GM12874 (cell line): ENCODE measurements around the gene SARNP.

Experiments
- TF ChIP-seq, protein P1 (sequence below): IDR thresholded peaks from 2 replicates; pipeline ENCODE4 v1.5.1; 2011; ENCODE audit warnings: low read depth, mild to moderate bottlenecking, control low read depth, low read length, moderate library complexity; ENCODE audit not compliant: insufficient read depth

Gene SARNP

DNA sequence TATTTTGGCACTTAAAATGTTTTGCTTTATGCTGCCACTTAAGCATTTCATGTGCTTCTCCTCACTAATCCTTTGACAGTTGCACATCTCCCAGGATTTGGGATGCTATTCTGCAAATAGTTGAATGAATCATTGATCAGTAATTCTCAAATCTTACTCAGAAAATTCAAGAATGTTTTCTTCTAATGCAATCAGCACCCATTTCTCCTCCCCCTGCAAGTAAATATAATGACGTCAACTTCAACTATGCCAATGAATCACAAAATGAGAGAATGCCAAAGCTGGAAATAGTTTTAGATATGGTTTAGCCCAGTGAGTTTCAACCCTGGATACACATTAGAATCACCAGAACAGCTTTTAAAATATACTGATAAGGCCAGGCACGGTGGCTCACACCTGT lies 103.8 kb downstream of the SARNP start:
- TF ChIP-seq, protein P1, sequence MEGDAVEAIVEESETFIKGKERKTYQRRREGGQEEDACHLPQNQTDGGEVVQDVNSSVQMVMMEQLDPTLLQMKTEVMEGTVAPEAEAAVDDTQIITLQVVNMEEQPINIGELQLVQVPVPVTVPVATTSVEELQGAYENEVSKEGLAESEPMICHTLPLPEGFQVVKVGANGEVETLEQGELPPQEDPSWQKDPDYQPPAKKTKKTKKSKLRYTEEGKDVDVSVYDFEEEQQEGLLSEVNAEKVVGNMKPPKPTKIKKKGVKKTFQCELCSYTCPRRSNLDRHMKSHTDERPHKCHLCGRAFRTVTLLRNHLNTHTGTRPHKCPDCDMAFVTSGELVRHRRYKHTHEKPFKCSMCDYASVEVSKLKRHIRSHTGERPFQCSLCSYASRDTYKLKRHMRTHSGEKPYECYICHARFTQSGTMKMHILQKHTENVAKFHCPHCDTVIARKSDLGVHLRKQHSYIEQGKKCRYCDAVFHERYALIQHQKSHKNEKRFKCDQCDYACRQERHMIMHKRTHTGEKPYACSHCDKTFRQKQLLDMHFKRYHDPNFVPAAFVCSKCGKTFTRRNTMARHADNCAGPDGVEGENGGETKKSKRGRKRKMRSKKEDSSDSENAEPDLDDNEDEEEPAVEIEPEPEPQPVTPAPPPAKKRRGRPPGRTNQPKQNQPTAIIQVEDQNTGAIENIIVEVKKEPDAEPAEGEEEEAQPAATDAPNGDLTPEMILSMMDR = no peak

DNA sequence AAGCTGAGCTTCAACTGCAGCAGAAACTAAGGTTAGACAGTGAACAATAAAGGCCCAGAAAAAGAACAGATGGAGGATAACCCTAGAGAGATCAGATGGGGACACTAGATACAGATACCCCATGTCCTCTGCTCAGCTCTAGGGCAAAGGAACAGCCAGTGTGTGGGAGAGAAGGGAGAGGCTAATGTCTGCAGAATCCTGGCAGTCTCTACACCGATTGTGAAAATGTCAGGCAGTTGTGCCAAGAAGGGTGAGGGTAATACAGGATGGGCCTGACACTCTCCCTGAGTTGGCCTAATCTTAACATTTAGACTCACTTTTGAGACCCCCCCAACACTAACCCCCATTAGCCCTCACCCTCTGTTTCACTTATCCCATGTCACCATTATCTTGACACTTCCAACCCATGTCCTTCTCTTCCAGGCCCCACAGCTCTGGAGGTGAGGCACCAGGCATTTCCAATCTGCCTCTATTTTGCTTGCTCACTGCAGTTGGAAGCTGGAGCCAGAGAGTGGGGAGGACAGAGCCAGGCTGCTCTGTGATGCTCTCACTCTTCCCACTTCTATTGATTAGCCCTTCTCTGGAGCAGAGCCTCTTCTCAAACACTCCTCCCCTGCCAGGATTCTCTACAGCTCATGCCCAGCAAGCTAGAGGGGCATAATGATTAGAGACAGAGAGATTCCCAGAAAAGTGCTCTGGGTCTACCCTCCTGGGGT lies 104.7 kb downstream of the SARNP start:
- TF ChIP-seq, protein P1 = no peak

DNA sequence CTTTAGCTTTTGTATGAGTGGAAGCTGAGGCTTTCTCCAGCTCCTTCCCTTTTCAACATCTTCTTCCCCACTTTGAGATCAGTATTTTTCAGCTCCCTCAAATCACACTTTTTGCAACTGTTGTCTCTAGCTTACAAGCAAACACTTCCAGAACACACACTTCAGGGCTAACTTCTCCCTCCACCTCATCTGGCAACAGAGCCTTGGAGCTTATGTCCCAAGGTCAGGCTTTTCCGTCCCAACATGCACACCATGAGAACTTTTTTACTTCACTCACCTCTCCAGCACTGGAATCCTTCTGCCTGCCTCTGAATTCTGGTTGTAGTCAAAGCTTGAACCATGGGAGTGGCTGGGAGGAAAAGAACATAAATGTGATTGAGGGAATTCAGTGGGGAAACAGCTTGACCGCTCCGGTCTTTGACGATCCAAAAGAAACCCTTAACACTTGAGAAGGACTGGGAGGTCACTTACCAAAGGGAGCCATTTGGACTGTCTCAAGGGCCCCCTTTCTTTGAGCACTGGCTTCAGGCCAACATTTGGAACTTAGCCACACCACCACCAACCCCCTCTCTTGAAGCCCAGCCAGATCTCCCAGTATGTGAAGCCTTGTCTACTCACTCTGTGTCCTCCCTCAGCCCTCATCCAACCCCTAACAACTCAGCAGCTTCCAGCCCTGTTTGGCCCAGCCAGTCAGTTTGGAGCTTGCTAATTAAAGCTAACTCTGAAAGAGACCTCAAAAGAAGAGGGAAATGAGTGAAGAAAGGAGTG lies 105.6 kb downstream of the SARNP start:
- TF ChIP-seq, protein P1 = no peak

DNA sequence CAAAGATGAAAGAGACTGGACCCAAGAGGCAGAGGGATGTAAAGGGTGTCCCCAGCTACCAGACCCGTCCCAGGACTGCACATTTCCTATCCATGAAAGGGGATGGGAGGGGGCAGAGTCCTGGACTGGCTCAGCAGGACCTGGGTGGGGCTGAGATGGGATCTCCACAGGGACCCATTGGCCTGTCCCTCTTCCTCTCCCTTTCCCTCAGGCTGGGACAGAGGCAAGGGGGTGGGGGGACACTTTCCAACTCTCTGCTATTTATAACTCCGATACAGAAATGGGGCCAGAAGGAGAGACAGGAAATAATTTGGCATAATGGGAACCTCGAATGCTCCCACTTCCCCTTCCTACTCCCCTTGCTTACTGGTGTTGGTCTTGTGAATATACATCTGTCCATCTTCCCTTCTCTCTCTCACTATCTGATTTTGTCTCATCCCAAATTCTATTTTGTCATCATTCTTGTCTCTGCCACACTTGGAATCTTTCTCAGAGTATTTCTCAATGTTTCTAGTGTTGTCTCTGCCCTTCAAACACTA lies 108.8 kb downstream of the SARNP start:
- TF ChIP-seq, protein P1 = no peak

DNA sequence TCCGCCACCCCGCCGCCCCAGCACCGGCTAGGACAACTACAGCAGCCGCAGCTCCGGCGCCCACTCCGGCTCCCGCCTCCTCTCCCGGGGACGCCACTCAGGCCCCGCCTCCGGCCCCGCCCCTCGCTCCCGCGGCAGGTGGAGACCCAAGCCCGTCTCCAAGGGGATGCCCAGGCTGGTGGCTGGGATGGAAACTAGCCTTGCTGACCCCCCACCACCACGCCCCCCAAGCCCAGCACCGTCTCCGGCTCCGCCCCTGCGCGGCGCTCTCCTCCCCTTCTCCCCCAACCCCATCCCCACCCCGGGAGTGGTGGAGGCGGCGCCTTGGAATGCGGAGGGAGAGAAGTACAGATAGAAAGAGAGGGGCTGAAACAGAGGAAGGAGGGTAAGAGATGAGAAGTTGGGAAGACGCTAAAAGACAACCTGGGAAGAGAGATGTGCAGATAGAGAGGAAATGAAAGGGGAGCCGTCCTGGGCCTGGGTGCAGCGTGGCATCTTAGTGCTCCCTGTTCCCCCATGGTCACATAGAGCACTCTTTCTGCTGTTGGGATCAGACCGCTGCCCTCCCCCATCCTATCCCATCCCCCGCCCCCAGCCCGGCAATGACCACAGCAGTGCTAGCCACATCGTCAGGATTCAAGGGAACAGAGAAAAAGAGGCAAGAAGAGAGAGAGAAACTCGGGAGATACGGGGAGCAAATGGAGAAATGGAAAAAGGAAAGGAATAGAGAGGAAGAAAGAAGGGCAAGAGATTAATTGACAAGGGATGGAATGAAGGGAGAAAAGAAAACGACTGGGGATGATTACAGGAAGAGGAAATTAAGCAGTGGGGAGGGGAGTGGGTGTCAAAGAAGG lies 109.5 kb downstream of the SARNP start, which contains the start of gene ITGA7:
TSS of gene ITGA7 (minus strand) at position 64 of the 854 bp plus-strand sequence. CDS start 222 bp downstream, outside the sequence.
- TF ChIP-seq, protein P1 = no peak
